Esophagus squamous epithelium (tissue), 5 donors: Measurements from ENCODE around the gene SCMH1. TPM values are rescaled to one million over a fixed set of nuclear protein-coding genes. Genes with fewer than 3 reads are reported as not detected.

Source experiments
- DNase-seq: peaks from one replicate; lab custom pipeline; 2025; lab: John Stamatoyannopoulos, UW
- H3K27ac ChIP-seq, 4 donors: fragments of 200-600 bp; sonication (generic); one replicate each; pipeline ENCODE4 v1.5.1; 2016 to 2019; ENCODE audit warnings: mild to moderate bottlenecking in 1 of 4
- H3K27me3 ChIP-seq, 4 donors: fragments of 200-600 bp; sonication (generic); 1 replicate in 3 of 4; 2 replicates in 1 of 4; pipeline versions ENCODE4 v1.5.1 to v1.6.0; 2017 to 2021; ENCODE audit warnings: antibody characterized with exemption in 1 of 4
- H3K36me3 ChIP-seq, 3 donors: fragments of 200-600 bp; sonication (generic); one replicate each; pipeline ENCODE4 v1.5.1; 2016 to 2019
- H3K4me1 ChIP-seq, 3 donors: fragments of 200-600 bp; sonication (generic); one replicate each; pipeline ENCODE4 v1.5.1; 2017 to 2019
- H3K4me3 ChIP-seq, 4 donors: fragments of 200-600 bp; sonication (generic); 1 replicate in 3 of 4; 2 replicates in 1 of 4; pipeline ENCODE4 v1.5.1; 2016 to 2019; ENCODE audit warnings: mild to moderate bottlenecking in 2 of 4, moderate library complexity in 1 of 4
- H3K9me3 ChIP-seq, 3 donors: fragments of 200-600 bp; sonication (generic); one replicate each; pipeline ENCODE4 v1.5.1; 2016 to 2019
- CTCF ChIP-seq, 6 experiments: fragments of 450-650 bp in 4 of 6; fragments of 200-600 bp in 2 of 6; sonication (generic) in 2 of 6; IDR thresholded peaks; one replicate each; pipeline ENCODE4 v1.5.1; 2016 to 2019; ENCODE audit warnings: antibody characterized with exemption in 6 of 6, mild to moderate bottlenecking in 4 of 6, moderate library complexity in 4 of 6
- POLR2A ChIP-seq, 4 donors: fragments of 450-650 bp; IDR thresholded peaks; one replicate each; pipeline ENCODE4 v1.6.1; 2017; ENCODE audit warnings: antibody characterized with exemption in 4 of 4, mild to moderate bottlenecking in 4 of 4, moderate library complexity in 3 of 4
- WGBS, 2 donors: methylation state at CpG; one replicate each; pipeline ENCODE4 v1.1.5; 2018; 5-methylcytosine and 5-hydroxymethylcytosine counted together
- intact Hi-C: fragments of 100-400 bp; cut with DNase I; formaldehyde crosslinking; loops from one replicate; pipeline ENCODE4 v1.15.0; 2022
- total RNA-seq, 4 donors: library from RNA; depleted of rRNA; stranded (reverse); fragments of >200 nt; gene quantifications; one replicate each; pipeline ENCODE4 v1.1.0, GENCODE V29; 2016
- donor health status: DM: yes; HTN: yes; CAD: no.

Gene SCMH1
- total RNA-seq, 4 donors from 2014 or later = 4.4 to 46.9 (median 16.3) TPM

- no peak for DNase-seq
- Histone ChIP-seq H3K4me1 (no peaks in the 10 kb centered on the region), H3K27ac (no peak overlapping the region), H3K27me3 (no peaks in the 10 kb centered on the region), H3K4me3 (no peak overlapping the region), H3K9me3 (no peaks in the 10 kb centered on the region), H3K36me3 (peaks cover 0 to 19% (median 0%) of the 10 kb centered on the region in 3 donors)
- intact Hi-C loops = no loop called here
- 74 to 83% methylated on average over 3 of the region's 3 CpGs for WGBS, 2 donors
- TF ChIP-seq POLR2A (IDR thresholded peaks at IDR 0.05) (no peak), CTCF (IDR thresholded peaks at IDR 0.05) (no peak)
These were observed 81.5 kb downstream of the SCMH1 start for GRCh38 chr1:41160498-41161110.

GRCh38 chr1:41158966-41159365 is 83.1 kb downstream of the SCMH1 start:
- Histone ChIP-seq H3K4me1 (peaks cover 0 to under 1% (median 0%) of the 10 kb centered on the region in 3 donors), H3K36me3 (peaks cover 0 to 19% (median 0%) of the 10 kb centered on the region in 3 donors), H3K4me3 (no peak overlapping the region), H3K9me3 (no peaks in the 10 kb centered on the region), H3K27ac (no peak overlapping the region), H3K27me3 (no peaks in the 10 kb centered on the region)
- intact Hi-C loops = no loop called here
- TF ChIP-seq POLR2A (IDR thresholded peaks at IDR 0.05) (no peak), CTCF (IDR thresholded peaks at IDR 0.05) (no peak)
- 93 to 94% methylated on average over 1 of the region's 1 CpG for WGBS, 2 donors
- no peak for DNase-seq

- peaks cover 0 to 19% (median 0%) of the 10 kb centered on the region in 3 donors for H3K36me3 ChIP-seq
- intact Hi-C loops = no loop called here
- no peak overlapping the region for H3K27ac ChIP-seq
- no peak overlapping the region for H3K4me3 ChIP-seq
- 85 to 87% methylated on average over 3 of the region's 3 CpGs for WGBS, 2 donors
- H3K9me3 ChIP-seq = no peaks in the 10 kb centered on the region
- TF ChIP-seq CTCF (IDR thresholded peaks at IDR 0.05) = no peak
- TF ChIP-seq POLR2A (IDR thresholded peaks at IDR 0.05) = no peak
- DNase-seq = no peak
- no peaks in the 10 kb centered on the region for H3K27me3 ChIP-seq
- H3K4me1 ChIP-seq = peaks cover 0 to 7% (median 0%) of the 10 kb centered on the region in 3 donors
These were observed 83.8 kb downstream of the SCMH1 start for GRCh38 chr1:41158147-41158875.

GRCh38 chr1:41155105-41155504 is 87.0 kb downstream of the SCMH1 start:
- Histone ChIP-seq H3K9me3 (no peaks in the 10 kb centered on the region), H3K27ac (no peak overlapping the region), H3K27me3 (no peaks in the 10 kb centered on the region), H3K4me1 (peaks cover 9 to 24% (median 10%) of the 10 kb centered on the region in 3 donors), H3K4me3 (no peak overlapping the region), H3K36me3 (peaks cover 0 to 10% (median 0%) of the 10 kb centered on the region in 3 donors)
- DNase-seq = no peak
- TF ChIP-seq CTCF (IDR thresholded peaks at IDR 0.05) (no peak), POLR2A (IDR thresholded peaks at IDR 0.05) (no peak)
- intact Hi-C loops = no loop called here
- 89 to 100% methylated on average over 1 of the region's 1 CpG for WGBS, 2 donors

- TF ChIP-seq POLR2A (IDR thresholded peaks at IDR 0.05) (no peak), CTCF (IDR thresholded peaks at IDR 0.05) (no peak)
These were observed 88.3 kb downstream of the SCMH1 start for GRCh38 chr1:41153750-41154274.

More at GRCh38 chr1:41153750-41154274, 88.3 kb downstream of the SCMH1 start:
- Histone ChIP-seq H3K9me3 (no peaks in the 10 kb centered on the region), H3K27me3 (no peaks in the 10 kb centered on the region), H3K36me3 (peaks cover 0 to 22% (median 0%) of the 10 kb centered on the region in 3 donors), H3K4me3 (no peak overlapping the region), H3K4me1 (peaks cover 9 to 24% (median 10%) of the 10 kb centered on the region in 3 donors), H3K27ac (no peak overlapping the region)
- intact Hi-C loops = no loop called here
- DNase-seq = no peak
